ENCODE results near the gene PANK3. TPM values are rescaled to one million over a fixed set of nuclear protein-coding genes. Genes with fewer than 3 reads are reported as not detected.
"Not testable (repeated sequence)": the region's sequence is repeated elsewhere in the genome, so short reads cannot be mapped to it uniquely, and the experiment has no call there.

The PANK3 gene
- total RNA-seq, 2 donors from 2014 or later, result 114 to 190 TPM

GRCh38 chr5:168585119-168585856, 6.1 kb upstream of the PANK3 start:
- Histone ChIP-seq H3K27ac (no peak overlapping the region), H3K36me3 (no peaks in the 10 kb centered on the region), H3K27me3 (no peaks in the 10 kb centered on the region), H3K4me1 (no peaks in the 10 kb centered on the region), H3K9ac (ENCODE audit: low read depth in 2 of 2, low read length in 2 of 2) (no peak overlapping the region), H3K9me3 (no peaks in the 10 kb centered on the region), H3K4me3 (no peak overlapping the region)
- intact Hi-C loops (cut with DNase I), result no loop called here
- TF ChIP-seq CTCF (IDR thresholded peaks at IDR 0.05), result no peak
- DNase-seq, result no peak

GRCh38 chr5:168583742-168584482, 4.7 kb upstream of the PANK3 start:
- Histone ChIP-seq H3K4me1 (no peaks in the 10 kb centered on the region), H3K27ac (no peak overlapping the region), H3K9ac (ENCODE audit: low read depth in 2 of 2, low read length in 2 of 2) (no peak overlapping the region), H3K9me3 (no peaks in the 10 kb centered on the region), H3K36me3 (no peaks in the 10 kb centered on the region), H3K27me3 (no peaks in the 10 kb centered on the region), H3K4me3 (no peak overlapping the region)
- DNase-seq, result no peak
- no peak for TF ChIP-seq CTCF (IDR thresholded peaks at IDR 0.05)
- intact Hi-C loops (cut with DNase I), result no loop called here

DNA sequence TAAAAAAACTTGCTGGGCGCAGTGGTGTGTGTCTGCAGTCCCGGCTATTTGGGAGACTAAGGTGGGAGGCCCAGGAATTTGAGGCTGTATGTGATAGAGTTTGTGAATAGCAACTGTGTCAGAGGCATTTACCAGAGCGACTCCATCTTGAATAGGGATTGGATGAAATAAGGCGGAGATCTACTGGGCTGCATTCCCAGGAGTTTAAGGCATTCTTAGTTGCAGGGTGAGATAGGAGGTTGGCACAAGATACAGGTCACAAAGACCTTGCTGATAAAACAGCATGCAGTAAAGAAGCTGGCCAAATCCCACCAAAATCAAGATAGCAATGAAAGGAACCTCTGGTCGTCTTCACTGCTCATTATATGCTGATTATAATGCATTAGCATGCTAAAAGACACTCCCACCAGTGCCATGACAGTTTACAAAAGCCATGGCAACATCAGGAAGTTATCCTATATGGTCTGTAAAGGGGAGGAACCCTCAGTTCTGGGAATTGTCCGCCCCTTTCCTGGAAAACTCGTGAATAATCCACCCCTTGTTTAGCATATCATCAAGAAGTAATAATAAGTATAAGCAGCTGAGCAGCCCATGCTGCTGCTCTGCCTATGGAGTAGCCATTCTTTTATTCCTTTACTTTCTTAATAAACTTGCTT, 1.8 kb upstream of the PANK3 start:
- H3K4me3 ChIP-seq; H3K27me3 ChIP-seq; H3K9ac ChIP-seq (ENCODE audit: low read depth in 2 of 2, low read length in 2 of 2); H3K4me1 ChIP-seq; H3K9me3 ChIP-seq; intact Hi-C loops (cut with DNase I); H3K27ac ChIP-seq; H3K36me3 ChIP-seq; DNase-seq: not testable (repeated sequence)

GRCh38 chr5:168580227-168580508, 1.0 kb upstream of the PANK3 start:
- H3K4me1 ChIP-seq, result peaks cover 6% of the 10 kb centered on the region
- H3K36me3 ChIP-seq, result no peaks in the 10 kb centered on the region
- H3K27ac ChIP-seq, result peak overlapping the region; percentile 93
- no peaks in the 10 kb centered on the region for H3K27me3 ChIP-seq
- no peak for TF ChIP-seq CTCF (IDR thresholded peaks at IDR 0.05)
- no peaks in the 10 kb centered on the region for H3K9me3 ChIP-seq
- peak overlapping the region; percentile 68 to 93 for H3K9ac ChIP-seq (ENCODE audit: low read depth in 2 of 2, low read length in 2 of 2)
- H3K4me3 ChIP-seq, result peak overlapping the region; percentile 76
- DNase-seq, result no peak
- intact Hi-C loops (cut with DNase I), result no loop called here

DNA sequence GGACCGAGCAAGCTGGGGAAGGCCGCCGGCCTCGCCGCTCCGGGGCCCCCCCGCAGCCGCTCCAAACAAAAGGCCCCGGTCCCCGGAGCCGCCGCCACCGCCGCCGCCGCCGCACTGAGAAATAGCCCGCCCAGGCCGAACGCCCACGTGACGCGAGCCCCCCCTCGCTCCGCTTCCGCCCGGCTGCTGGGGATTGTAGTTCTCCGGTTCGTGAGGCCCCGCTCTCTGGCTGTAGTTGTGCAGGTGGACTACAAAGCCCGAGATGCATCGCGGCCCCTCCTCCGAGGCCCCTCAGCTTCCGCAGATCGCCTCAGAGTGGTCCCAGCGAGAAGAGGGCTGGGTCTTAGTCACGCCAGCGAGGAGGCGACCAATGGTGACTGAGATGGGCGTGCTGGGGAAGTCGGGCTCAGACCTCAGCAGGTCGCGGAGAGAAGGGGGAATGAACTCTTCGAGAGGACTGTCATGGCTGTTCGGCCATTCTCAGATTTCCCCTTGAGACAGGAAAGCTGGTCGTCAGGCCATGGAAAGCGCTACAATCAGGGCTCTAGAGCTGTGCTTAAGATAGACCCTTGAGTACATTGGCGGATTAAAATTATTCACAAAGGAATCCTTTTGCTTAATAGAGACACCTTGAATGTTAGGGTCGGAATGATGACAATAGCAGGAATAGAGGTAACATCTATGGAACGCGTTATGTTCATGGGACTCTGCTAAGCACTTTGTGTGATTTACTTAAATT, 489 bp upstream of the PANK3 start:
- Histone ChIP-seq H3K9me3 (no peaks in the 10 kb centered on the region), H3K4me3 (peak overlapping the region; percentile 76), H3K36me3 (no peaks in the 10 kb centered on the region), H3K27ac (peak overlapping the region; percentile 93), H3K27me3 (no peaks in the 10 kb centered on the region), H3K4me1 (peaks cover 6% of the 10 kb centered on the region), H3K9ac (ENCODE audit: low read depth in 2 of 2, low read length in 2 of 2) (peak overlapping the region; percentile 93 to 98)
- intact Hi-C loops (cut with DNase I), result no loop called here
- DNase-seq, result peak; percentile 98
- TF ChIP-seq CTCF (IDR thresholded peaks at IDR 0.05), result no peak

Measured in colonic mucosa (tissue), 4 donors.